ENCODE data around the gene RRP1B.

DNA sequence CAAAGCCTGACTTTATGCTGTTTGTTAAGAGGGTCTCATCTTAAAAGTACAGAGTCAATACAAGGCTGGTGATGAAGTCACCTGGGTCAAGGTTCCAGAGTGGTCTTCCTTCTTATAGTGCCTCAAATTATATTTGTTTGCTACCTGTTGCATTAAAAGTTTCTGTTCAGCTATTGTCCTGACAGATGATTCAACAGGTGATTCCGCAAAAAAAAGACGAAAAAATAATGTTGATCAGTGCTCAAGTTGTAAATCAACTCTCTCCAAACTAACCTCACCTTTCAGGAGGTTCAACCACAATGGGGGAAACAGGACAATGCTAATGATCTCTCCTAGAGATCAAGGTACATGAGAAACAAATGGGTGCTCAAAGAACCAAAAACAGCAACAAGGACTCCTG is 35.8 kb upstream of the RRP1B start:
- TF ChIP-seq GATA2 (IDR thresholded peaks at IDR 0.05; ENCODE audit: low read depth, low read length) (no peak), GATA3 (IDR thresholded peaks at IDR 0.05; ENCODE audit: low read depth, low read length) (no peak)
